ENCODE data around the gene THSD7A.
"Not testable (repeated sequence)": the region's sequence is repeated elsewhere in the genome, so short reads cannot be mapped to it uniquely, and the experiment has no call there.

THSD7A gene

DNA sequence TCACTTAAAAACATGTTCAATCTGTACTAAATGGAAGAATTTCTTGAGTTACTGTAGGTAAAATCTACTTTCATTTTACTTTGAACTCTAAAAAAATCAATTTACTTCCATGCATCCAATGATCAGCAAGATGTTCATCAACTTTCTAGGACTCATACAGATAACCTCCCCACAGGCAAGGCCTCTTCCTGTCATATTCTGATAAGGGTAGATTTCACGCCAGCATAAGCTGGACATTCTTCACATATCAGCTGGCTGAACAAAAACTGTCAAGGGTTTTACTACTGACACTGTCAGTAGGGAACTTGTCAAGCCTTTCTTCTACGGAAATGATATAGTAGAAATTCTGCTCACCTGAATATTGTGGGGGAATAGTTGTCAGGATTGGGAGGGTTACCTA, 244.9 kb downstream of the THSD7A start:
- no peak for DNase-seq (ENCODE audit: low read depth)

DNA sequence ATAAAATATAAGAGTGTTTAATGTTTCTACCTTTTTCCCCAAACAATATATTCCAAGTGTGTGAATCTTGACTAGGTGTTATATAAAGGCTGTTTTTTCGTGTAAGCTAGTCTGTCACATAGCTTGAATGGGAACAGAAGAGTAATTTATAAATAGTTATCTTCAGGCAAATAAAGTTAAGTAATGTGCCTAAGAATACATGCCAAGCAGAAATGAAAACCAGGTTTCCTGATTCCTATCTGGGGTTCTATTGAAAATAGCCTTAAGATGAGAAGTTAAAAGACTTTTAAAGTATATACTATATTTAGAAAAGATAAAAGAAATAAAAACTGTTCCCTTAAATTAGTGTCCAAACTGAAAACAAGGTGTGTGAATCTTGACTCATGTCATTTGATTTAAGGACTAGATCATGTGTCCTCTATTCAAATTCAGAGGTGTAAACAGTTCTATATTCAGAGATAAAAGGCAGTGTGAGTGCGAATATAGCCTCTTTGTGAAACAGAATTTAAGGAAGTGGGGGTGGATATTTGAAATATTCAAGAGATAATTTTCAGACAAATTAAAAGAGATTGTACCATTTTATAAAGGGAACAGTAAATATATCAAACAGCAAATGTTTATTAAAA, 247.5 kb downstream of the THSD7A start:
- DNase-seq (ENCODE audit: low read depth), result no peak

DNA sequence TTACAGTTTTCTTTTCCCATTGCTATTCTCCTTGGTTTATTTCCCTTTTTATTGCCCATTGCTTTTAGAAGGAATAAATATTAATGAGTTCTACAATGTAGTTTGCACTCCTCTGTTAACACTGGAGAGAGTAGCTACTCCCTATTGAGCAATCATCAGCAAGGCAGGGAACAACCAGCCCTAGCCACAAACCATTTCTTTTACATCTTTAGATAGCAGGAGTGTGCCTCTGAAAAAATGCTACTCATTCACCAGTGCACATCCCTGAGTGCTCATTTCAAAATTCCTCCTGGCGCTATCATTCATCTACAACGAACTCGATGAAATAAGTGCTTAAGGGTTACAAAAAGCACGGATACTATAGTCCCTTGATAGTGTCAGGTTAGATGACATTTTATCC, 252.9 kb downstream of the THSD7A start:
- DNase-seq (ENCODE audit: low read depth), result no peak

- DNase-seq (ENCODE audit: low read depth), result no peak
Measured at GRCh38 chr7:11576310-11576709, 255.7 kb downstream of the THSD7A start.

GRCh38 chr7:11573128-11573750, 258.8 kb downstream of the THSD7A start:
- DNase-seq (ENCODE audit: low read depth), result no peak

GRCh38 chr7:11570922-11571550, 261.0 kb downstream of the THSD7A start:
- DNase-seq (ENCODE audit: low read depth), result no peak

- DNase-seq (ENCODE audit: low read depth), result no peak
Measured at GRCh38 chr7:11570205-11570604, 261.8 kb downstream of the THSD7A start.

GRCh38 chr7:11567571-11567970, 264.4 kb downstream of the THSD7A start:
- no peak for DNase-seq (ENCODE audit: low read depth)

DNA sequence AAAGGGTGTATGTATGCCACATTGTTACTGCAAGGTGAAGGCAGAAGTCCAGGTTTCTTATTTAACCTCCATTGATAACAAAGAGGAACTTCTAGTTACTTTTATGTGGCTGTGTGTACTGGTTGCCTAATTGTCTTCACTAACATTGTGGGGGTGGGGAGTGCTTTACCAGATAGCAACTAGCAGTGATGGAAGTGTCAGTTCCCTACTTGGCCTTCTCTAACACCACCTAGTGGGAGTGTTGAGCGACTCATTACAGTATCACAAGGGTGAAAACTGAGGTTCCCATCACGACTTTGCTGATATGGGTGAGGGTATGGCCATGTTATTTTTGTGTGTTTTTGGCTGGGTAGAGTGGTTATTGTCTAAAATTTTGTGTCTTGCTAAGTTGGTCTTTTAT, 274.4 kb downstream of the THSD7A start:
- no peak for DNase-seq (ENCODE audit: low read depth)

DNA sequence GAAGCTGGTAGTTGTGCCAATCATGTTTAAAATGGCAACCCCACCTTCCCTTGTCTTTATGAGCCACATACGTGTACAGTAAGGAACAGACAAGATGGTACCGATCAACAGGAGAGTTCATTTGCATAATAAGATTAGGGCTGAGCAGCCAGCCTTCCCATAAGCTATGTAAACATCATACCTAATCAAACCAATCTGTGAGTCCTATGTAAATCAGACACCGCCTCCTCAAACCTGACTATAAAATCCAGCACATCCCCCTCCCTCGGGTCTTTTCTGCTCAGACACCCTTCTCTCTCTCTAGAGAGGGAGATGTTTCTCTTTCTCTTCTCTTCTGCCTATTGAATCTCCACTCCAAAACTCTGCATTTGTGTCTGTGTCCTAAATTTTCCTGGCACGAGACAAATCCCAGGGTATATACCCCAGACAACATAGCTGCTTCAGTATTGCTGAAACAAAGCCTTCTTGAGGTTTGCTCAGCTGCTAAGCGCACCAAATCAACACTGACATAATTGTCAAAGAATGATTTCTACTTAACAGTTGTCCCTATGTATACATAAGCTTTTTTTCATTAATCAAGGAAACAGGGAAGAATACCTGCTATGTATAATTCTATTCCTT, 279.2 kb downstream of the THSD7A start:
- DNase-seq (ENCODE audit: low read depth), result no peak

GRCh38 chr7:11551470-11551869, 280.5 kb downstream of the THSD7A start:
- DNase-seq (ENCODE audit: low read depth), result no peak

- DNase-seq (ENCODE audit: low read depth), result no peak
Measured at GRCh38 chr7:11548532-11548931, 283.5 kb downstream of the THSD7A start.

- DNase-seq (ENCODE audit: low read depth), result no peak
Measured at GRCh38 chr7:11541330-11541729, 290.7 kb downstream of the THSD7A start.

DNA sequence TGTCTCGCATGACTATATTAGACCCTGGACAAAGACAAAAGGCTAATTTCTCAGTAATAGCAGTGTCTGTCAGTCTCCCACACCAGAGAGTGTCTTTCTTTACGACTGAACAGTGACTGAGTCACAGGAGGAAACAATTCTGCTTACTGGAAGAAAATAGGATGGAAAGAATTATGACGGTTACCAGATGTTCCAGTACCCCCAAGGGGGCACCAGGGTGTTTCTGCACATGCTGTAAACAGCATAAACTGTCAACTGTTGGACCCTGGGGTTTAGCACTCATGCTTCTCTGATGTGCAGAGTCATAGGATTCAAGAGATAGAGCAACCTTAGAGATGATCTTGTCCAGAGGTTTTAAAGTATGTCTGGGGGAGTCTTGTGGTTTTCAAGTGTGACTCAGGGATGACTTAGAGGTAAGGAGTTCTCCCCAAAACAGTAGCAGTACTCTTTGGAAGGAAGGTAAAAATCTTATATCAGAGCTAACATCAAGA, 291.7 kb downstream of the THSD7A start:
- DNase-seq (ENCODE audit: low read depth), result no peak

DNA sequence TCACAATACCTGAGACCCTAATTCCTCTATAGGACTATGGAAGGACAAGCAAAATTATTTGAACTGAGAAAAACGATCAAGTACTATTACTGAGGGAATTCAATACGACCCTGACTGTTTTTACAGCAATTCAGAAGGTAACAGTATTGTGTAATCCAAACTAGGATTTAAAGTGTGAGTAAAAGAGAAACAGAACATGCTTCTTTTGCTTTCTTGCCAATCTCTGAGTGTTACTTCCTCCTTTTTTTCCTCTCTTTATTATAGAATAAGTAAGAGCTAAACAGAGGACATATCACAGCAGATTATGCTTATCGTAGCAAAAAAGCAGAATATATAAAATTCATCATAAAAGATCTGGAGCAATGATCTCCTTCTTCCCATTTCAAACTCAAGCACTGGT, 292.1 kb downstream of the THSD7A start:
- no peak for DNase-seq (ENCODE audit: low read depth)

- no peak for DNase-seq (ENCODE audit: low read depth)
Measured at GRCh38 chr7:11538751-11539299, 293.2 kb downstream of the THSD7A start.

DNA sequence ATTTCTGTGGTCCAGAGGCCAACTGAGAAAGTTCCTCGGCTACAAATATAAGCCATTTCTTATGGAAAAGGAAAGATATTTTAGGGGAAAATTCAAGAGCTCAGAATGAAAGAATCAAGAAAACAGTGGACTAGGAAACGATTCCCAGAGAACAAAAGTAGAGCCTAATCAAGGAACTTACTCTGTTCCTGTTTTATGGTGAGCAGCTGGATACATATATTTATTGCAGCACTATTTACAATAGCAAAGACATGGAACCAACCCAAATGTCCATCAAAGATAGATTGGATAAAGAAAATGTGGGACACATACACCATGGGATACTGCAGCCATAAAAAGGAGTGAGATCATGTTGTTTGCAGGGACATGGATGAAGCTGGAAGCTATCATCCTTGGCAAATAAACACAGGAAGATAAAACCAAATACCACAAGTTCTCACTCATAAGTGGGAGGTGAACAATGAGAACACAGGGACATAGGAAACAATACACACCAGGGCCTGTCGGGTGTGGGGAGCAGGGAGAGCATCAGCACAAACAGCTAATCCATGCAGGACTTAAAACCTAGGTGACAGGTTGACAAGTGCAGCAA, 298.7 kb downstream of the THSD7A start:
- DNase-seq (ENCODE audit: low read depth), result no peak

DNA sequence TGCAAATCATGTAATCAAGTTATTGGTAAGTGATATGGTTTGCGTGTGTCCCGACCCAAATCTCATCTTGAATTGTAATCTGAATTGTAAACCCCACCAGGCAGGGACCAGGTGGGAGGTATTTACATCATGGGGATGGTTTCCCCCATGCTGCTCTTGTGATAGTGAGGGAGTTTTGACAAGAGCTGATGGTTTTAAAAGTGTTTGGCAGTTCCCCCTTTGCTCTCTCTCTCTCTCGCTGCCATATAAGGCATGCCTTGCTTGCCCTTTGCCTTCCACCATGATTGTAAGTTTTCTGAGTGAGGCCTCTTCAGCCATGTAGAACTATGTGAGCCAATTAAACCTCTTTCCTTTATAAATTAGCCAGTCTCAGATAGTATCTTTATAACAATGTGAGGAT, 302.6 kb downstream of the THSD7A start:
- no peak for DNase-seq (ENCODE audit: low read depth)

DNA sequence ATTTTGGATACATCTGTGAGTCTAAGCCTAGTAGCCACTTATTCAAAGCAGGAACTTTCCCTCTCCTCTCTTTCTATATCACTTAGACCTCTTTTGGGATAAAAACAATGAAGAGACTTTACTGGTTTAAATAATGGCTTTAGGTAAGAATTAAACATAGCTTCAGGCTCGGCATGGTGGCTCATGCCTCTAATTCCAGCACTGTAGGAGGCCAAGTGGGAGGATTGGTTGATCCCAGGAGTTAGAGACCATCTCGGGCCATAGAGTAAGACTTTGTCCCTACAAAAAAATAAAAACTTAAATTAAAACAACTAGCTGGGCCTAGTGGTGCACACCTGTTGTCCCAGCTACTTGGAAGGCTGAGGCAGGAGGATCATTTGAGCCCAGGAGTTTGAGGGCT, 304.3 kb downstream of the THSD7A start:
- no peak for DNase-seq (ENCODE audit: low read depth)

- DNase-seq (ENCODE audit: low read depth), result no peak
Measured at GRCh38 chr7:11524476-11525397, 307.3 kb downstream of the THSD7A start.

GRCh38 chr7:11521964-11522499, 310.0 kb downstream of the THSD7A start:
- DNase-seq (ENCODE audit: low read depth), result not testable (repeated sequence)
